SK-N-SH (cell line): ENCODE results near the gene RHOA. TPM values are rescaled to one million over a fixed set of nuclear protein-coding genes. Genes with fewer than 3 reads are reported as not detected.

Experiments
- CTCF ChIA-PET: fragments of 300-600, 350-600 bp; formaldehyde crosslinking; extraction: SDS; loops from one replicate; lab custom pipeline; 2021; lab: Yijun Ruan, JAX
- POLR2A ChIA-PET: fragments of 350-600 bp; sonication (Branson Sonifier 250); formaldehyde crosslinking; extraction: SDS; loops from one replicate; lab custom pipeline; 2020; ENCODE audit warnings: antibody characterized with exemption, inconsistent platforms; lab: Yijun Ruan, JAX
- DNase-seq: peaks from one replicate; pipeline ENCODE4 v3.0.0; 2012
- H2AFZ ChIP-seq: fragments of 200-600 bp; sonication (generic); 2 replicates; pipeline ENCODE4 v1.8.1; 2016; ENCODE audit warnings: antibody characterized with exemption, mild to moderate bottlenecking, low read depth
- H3F3A ChIP-seq: fragments of 200-600 bp; sonication (generic); replicated peaks from 2 replicates; pipeline ENCODE3; 2016; ENCODE audit warnings: antibody characterized with exemption, mild to moderate bottlenecking; ENCODE audit not compliant: insufficient read depth
- H3K27ac ChIP-seq, 2 experiments: fragments of 200-500 bp in 1 of 2; fragments of 200-600 bp in 1 of 2; sonication (Bioruptor generic) in 1 of 2; sonication (generic), shearing (Covaris generic) in 1 of 2; 2 replicates each; pipeline versions ENCODE4 v1.5.1 to v1.6.1; 2014 to 2016; ENCODE audit warnings: low read depth in 2 of 2, inconsistent platforms in 1 of 2, low read length in 1 of 2, mild to moderate bottlenecking in 1 of 2, mixed read lengths in 1 of 2
- H3K27me3 ChIP-seq: fragments of 200-600 bp; sonication (generic), shearing (Covaris generic); 2 replicates; pipeline ENCODE4 v1.6.1; 2016; ENCODE audit warnings: mixed run types; ENCODE audit not compliant: insufficient read depth
- H3K36me3 ChIP-seq, 2 experiments: fragments of 200-500 bp in 1 of 2; fragments of 200-600 bp in 1 of 2; sonication (Bioruptor generic) in 1 of 2; sonication (generic) in 1 of 2; replicated peaks in 1 of 2; 2 replicates each; pipeline versions ENCODE3 to v1.5.1; 2014 to 2016; ENCODE audit warnings: low read length in 1 of 2, mild to moderate bottlenecking in 1 of 2; ENCODE audit not compliant: insufficient read depth in 2 of 2, control insufficient read depth in 1 of 2
- H3K4me1 ChIP-seq, 2 experiments: fragments of 200-500 bp in 1 of 2; fragments of 200-600 bp in 1 of 2; sonication (Bioruptor generic) in 1 of 2; sonication (generic), shearing (Covaris generic) in 1 of 2; 2 replicates each; pipeline versions ENCODE4 v1.5.1 to v1.6.1; 2014 to 2016; ENCODE audit warnings: low read depth in 1 of 2, low read length in 1 of 2, mixed run types in 1 of 2; ENCODE audit not compliant: insufficient read depth in 2 of 2, control insufficient read depth in 1 of 2
- H3K4me2 ChIP-seq: fragments of 200-600 bp; sonication (generic), shearing (Covaris generic); 2 replicates; pipeline ENCODE4 v1.6.1; 2017; ENCODE audit warnings: mixed run types
- H3K4me3 ChIP-seq, 2 experiments: fragments of 200-500 bp in 1 of 2; fragments of 200-600 bp in 1 of 2; sonication (Bioruptor generic) in 1 of 2; sonication (generic), shearing (Covaris generic) in 1 of 2; 2 replicates each; pipeline versions ENCODE4 v1.5.1 to v1.8.1; 2014 to 2016; ENCODE audit warnings: low read depth in 2 of 2, inconsistent platforms in 1 of 2, low read length in 1 of 2, mild to moderate bottlenecking in 1 of 2, mixed read lengths in 1 of 2, moderate library complexity in 1 of 2
- H3K79me2 ChIP-seq: fragments of 200-600 bp; sonication (generic); 2 replicates; pipeline ENCODE4 v1.8.1; 2017; ENCODE audit warnings: mild to moderate bottlenecking; ENCODE audit not compliant: insufficient read depth
- H3K9ac ChIP-seq: fragments of 200-600 bp; sonication (generic); 2 replicates; pipeline ENCODE4 v1.6.1; 2017; ENCODE audit warnings: mixed run types
- H3K9me2 ChIP-seq: fragments of 200-600 bp; sonication (generic); 2 replicates; pipeline ENCODE4 v1.6.1; 2017; ENCODE audit warnings: mixed run types
- H3K9me3 ChIP-seq: fragments of 200-600 bp; sonication (generic); 2 replicates; pipeline ENCODE4 v1.6.1; 2017; ENCODE audit warnings: mixed run types, mild to moderate bottlenecking, moderate library complexity
- H4K20me1 ChIP-seq: fragments of 200-600 bp; sonication (generic); 2 replicates; pipeline ENCODE4 v1.6.1; 2017; ENCODE audit warnings: mild to moderate bottlenecking, mixed run types; ENCODE audit not compliant: insufficient read depth
- CTCF ChIP-seq: fragments of 200-600 bp; sonication (generic); IDR thresholded peaks from 2 replicates; pipeline ENCODE4 v1.6.1; 2017; ENCODE audit warnings: antibody characterized with exemption, mild to moderate bottlenecking, moderate library complexity
- EP300 ChIP-seq, 2 experiments: IDR thresholded peaks; 2 replicates each; pipeline versions ENCODE4 v1.4.0 to v1.6.1; 2012; ENCODE audit warnings: borderline replicate concordance in 1 of 2, low read depth in 1 of 2, low read length in 1 of 2
- FOSL2 ChIP-seq: IDR thresholded peaks from 2 replicates; pipeline ENCODE4 v1.4.0; 2012; ENCODE audit warnings: low read depth, mild to moderate bottlenecking, moderate library complexity, borderline replicate concordance
- FOXM1 ChIP-seq: IDR thresholded peaks from 2 replicates; pipeline ENCODE4 v1.4.0; 2012; ENCODE audit warnings: low read depth, mild to moderate bottlenecking
- GATA2 ChIP-seq: sonication (generic); formaldehyde crosslinking; IDR thresholded peaks from 2 replicates; pipeline ENCODE4 v1.5.0; 2020; ENCODE audit warnings: mild to moderate bottlenecking, missing genetic modification reagents
- IRF3 ChIP-seq: fragments of 150-350 bp; IDR thresholded peaks from 2 replicates; pipeline ENCODE4 v1.6.1; 2016; ENCODE audit warnings: mild to moderate bottlenecking, low read depth, low read length
- NFIC ChIP-seq: IDR thresholded peaks from 2 replicates; pipeline ENCODE4 v1.4.0; 2012; ENCODE audit warnings: borderline replicate concordance
- PBX3 ChIP-seq: IDR thresholded peaks from 2 replicates; pipeline ENCODE4; 2012
- POLR2AphosphoS5 ChIP-seq: IDR thresholded peaks from 2 replicates; pipeline ENCODE4 v1.6.1; 2012; ENCODE audit warnings: low read depth, low read length
- RCOR1 ChIP-seq: fragments of 150-350 bp; IDR thresholded peaks from 2 replicates; pipeline ENCODE4 v1.6.1; 2017; ENCODE audit warnings: antibody characterized with exemption, low read length
- REST ChIP-seq: IDR thresholded peaks from 2 replicates; pipeline ENCODE4 v1.6.1; 2012; ENCODE audit warnings: mild to moderate bottlenecking, low read depth, low read length, moderate library complexity
- RXRA ChIP-seq: IDR thresholded peaks from 2 replicates; pipeline ENCODE4 v1.4.0; 2012; ENCODE audit warnings: low read depth, mild to moderate bottlenecking, borderline replicate concordance
- TAF1 ChIP-seq: IDR thresholded peaks from 2 replicates; pipeline ENCODE4 v1.6.1; 2012; ENCODE audit warnings: low read depth, mild to moderate bottlenecking, low read length, moderate library complexity, borderline replicate concordance
- USF2 ChIP-seq: fragments of 150-350 bp; IDR thresholded peaks from 2 replicates; pipeline ENCODE4 v1.6.1; 2017; ENCODE audit warnings: antibody characterized with exemption, low read length, low read depth, borderline replicate concordance
- YY1 ChIP-seq: IDR thresholded peaks from 2 replicates; pipeline ENCODE4 v1.4.0; 2012; ENCODE audit warnings: low read depth, mild to moderate bottlenecking
- WGBS: methylation state at CpG from one replicate; pipeline ENCODE4 v1.1.6; 2017; ENCODE audit warnings: low lambda C conversion rate; 5-methylcytosine and 5-hydroxymethylcytosine counted together
- polyA plus RNA-seq, 3 experiments: library from polyadenylated mRNA; depleted of rRNA; stranded (reverse); fragments of >200 nt; gene quantifications; 2 replicates each; pipeline ENCODE4 v1.2.3, GENCODE V29; 2012
- TF ChIP-seq, protein P1 (sequence below): IDR thresholded peaks from 2 replicates; pipeline ENCODE4 v1.4.0; 2012; ENCODE audit warnings: low read depth, borderline replicate concordance

Gene RHOA
- polyA plus RNA-seq, 1 of the 3 experiments (the other 2 are of a cell fraction): 312 TPM

DNA sequence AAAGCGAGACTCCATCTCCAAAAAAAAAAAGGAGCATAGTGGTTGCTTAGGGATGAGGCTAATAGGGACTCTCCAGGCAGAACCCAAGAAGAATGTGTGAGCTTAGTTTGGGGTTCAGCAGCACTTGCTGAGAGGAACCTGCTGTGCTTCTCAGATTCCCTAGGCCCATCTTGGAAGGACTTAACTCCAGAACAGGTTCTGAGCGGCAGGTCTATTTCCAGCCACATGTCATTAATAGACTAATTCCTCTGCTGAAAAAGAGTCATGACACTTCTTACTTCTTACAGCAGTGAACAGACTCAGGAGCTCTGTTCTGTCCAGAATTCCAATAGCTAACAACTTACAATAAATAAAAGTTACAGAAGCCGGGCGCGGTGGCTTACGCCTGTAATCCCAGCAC, 22.5 kb downstream of the RHOA start:
- 97% methylated on average over 6 of the region's 6 CpGs for WGBS
- H3K9ac ChIP-seq: no peak overlapping the region
- no peaks in the 10 kb centered on the region for H3K27me3 ChIP-seq
- H2AFZ ChIP-seq: no peak overlapping the region
- ChIA-PET CTCF (interaction anchor here (0.6 to 0.9 kb wide), 3 partner anchors 8 to 103 kb away, joined by 3 to 5 read pairs (median 3); no protein-coding TSS in a partner anchor), POLR2A (interaction anchor here (0.9 kb wide), 1 partner anchor 22 kb away, joined by 6 read pairs; the partner anchor contains the start of gene RHOA)
- peaks cover 16% of the 10 kb centered on the region for H3F3A ChIP-seq
- no peak for DNase-seq
- H3K27ac ChIP-seq: no peak overlapping the region
- H3K79me2 ChIP-seq: peaks cover 100% of the 10 kb centered on the region
- TF ChIP-seq NFIC: no peak
- no peak for TF ChIP-seq CTCF
- TF ChIP-seq FOSL2: no peak
- no peak for TF ChIP-seq PBX3
- no peak for TF ChIP-seq EP300 (IDR thresholded peaks at IDR 0.05; ENCODE audit: borderline replicate concordance in 1 of 2, low read depth in 1 of 2, low read length in 1 of 2)
- no peak for TF ChIP-seq GATA2 (CRISPR knock-in tag)
- no peak for TF ChIP-seq RCOR1
- TF ChIP-seq TAF1: no peak
- TF ChIP-seq RXRA: no peak
- no peak for TF ChIP-seq YY1
- H4K20me1 ChIP-seq: peaks cover 99% of the 10 kb centered on the region
- H3K4me3 ChIP-seq: no peak overlapping the region
- H3K4me1 ChIP-seq: no peaks in the 10 kb centered on the region
- no peaks in the 10 kb centered on the region for H3K9me3 ChIP-seq
- no peaks in the 10 kb centered on the region for H3K9me2 ChIP-seq
- no peak overlapping the region for H3K4me2 ChIP-seq
- peaks cover 0 to 15% of the 10 kb centered on the region in 2 experiments for H3K36me3 ChIP-seq

GRCh38 chr3:49388289-49388820, 23.4 kb downstream of the RHOA start:
- ChIA-PET POLR2A (no interaction called here), CTCF (interaction anchor here (0.9 kb wide), 1 partner anchor 15 kb away, joined by 5 read pairs; no protein-coding TSS in a partner anchor)
- H3K4me2 ChIP-seq: no peak overlapping the region
- DNase-seq: no peak
- no peak overlapping the region for H2AFZ ChIP-seq
- no peak overlapping the region for H3K27ac ChIP-seq
- WGBS: 76% methylated on average over 1 of the region's 1 CpG
- peaks cover 100% of the 10 kb centered on the region for H3K79me2 ChIP-seq
- H3K4me3 ChIP-seq: no peak overlapping the region
- H3F3A ChIP-seq: peaks cover 16% of the 10 kb centered on the region
- H3K36me3 ChIP-seq: peaks cover 0 to 12% of the 10 kb centered on the region in 2 experiments
- H3K9ac ChIP-seq: no peak overlapping the region
- H4K20me1 ChIP-seq: peaks cover 100% of the 10 kb centered on the region
- no peaks in the 10 kb centered on the region for H3K27me3 ChIP-seq
- H3K9me2 ChIP-seq: no peaks in the 10 kb centered on the region
- no peaks in the 10 kb centered on the region for H3K4me1 ChIP-seq
- no peaks in the 10 kb centered on the region for H3K9me3 ChIP-seq
- TF ChIP-seq REST: no peak
- no peak for TF ChIP-seq RCOR1
- TF ChIP-seq FOXM1: no peak
- no peak for TF ChIP-seq YY1
- TF ChIP-seq, protein P1, sequence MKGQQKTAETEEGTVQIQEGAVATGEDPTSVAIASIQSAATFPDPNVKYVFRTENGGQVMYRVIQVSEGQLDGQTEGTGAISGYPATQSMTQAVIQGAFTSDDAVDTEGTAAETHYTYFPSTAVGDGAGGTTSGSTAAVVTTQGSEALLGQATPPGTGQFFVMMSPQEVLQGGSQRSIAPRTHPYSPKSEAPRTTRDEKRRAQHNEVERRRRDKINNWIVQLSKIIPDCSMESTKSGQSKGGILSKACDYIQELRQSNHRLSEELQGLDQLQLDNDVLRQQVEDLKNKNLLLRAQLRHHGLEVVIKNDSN: no peak
- TF ChIP-seq EP300 (IDR thresholded peaks at IDR 0.05; ENCODE audit: borderline replicate concordance in 1 of 2, low read depth in 1 of 2, low read length in 1 of 2): no peak
- no peak for TF ChIP-seq POLR2AphosphoS5
- TF ChIP-seq USF2: no peak
- no peak for TF ChIP-seq IRF3
